K562 treated with DMSO at 1 percent for 24 hours (cell line): ENCODE data around the gene CHD1. TPM values are rescaled to one million over a fixed set of nuclear protein-coding genes. Genes with fewer than 3 reads are reported as not detected.

ENCODE experiments used
- total RNA-seq: library from RNA; unstranded; fragments of 300-600 nt; gene quantifications from 2 replicates; pipeline ENCODE4 v1.2.3, GENCODE V29; 2022; ENCODE audit warnings: low read depth; ENCODE audit not compliant: insufficient read depth

Gene CHD1
- total RNA-seq: 20.1 and 21.1 TPM in 2 replicates

DNA sequence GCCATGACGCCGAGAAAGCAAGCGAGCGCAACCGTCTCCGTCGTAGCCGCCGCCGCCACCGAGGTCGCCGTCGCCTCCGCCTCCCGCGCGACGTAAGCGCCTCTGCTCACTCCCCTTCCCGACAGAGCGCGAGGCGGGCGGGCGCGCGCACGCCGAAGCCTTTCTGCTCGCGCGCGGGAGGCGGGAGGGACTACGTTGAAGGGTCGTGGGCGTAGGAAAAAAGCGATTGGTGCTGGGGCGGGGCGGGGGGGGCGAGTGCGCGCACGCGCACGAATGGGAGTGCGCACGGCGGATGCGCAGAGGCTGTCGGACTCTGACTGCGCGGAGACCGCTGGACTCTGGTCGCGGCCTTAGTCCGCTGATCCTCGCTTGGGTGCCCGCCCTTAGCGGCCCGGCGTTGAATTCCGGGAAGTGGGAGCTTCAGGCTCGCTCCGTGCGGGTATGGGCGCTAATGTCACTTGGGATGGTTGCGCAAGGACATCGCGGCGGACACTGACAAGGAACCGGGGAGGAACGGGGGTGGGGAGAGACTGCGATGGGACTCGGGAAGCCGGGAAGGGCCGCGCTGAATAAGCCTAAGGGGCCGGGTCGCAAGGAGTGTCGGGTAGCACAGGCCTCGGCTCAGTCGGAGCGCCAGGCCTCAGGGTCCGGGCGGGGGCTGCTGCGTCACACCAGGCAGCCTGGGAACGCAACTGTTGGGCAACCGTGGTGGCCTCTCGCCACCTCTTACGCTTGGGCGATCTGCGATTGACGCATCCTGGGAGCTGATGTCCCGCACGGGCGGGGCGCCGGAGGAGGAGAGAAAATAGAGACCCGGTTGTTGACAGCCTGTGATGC, at the start of gene CHD1:
Gene CHD1, minus strand, starts transcription at position 135 of the 837 bp plus-strand sequence. CDS start 2,621 bp downstream, outside the sequence.

Other genes starting within 250 kb of the CHD1 start
- 0.34 TPM in 1 of 2 replicates, not detected in the other for gene RGMB, start 155.3 kb downstream of the CHD1 start, total RNA-seq